NCI-H446 treated with DMSO at 0.1 percent for 48 hours (cell line): ENCODE data around the gene HSPA9.

Experiments used
- DNase-seq: peaks from one replicate; lab custom pipeline; 2025; lab: John Stamatoyannopoulos, UW

The HSPA9 gene

DNA sequence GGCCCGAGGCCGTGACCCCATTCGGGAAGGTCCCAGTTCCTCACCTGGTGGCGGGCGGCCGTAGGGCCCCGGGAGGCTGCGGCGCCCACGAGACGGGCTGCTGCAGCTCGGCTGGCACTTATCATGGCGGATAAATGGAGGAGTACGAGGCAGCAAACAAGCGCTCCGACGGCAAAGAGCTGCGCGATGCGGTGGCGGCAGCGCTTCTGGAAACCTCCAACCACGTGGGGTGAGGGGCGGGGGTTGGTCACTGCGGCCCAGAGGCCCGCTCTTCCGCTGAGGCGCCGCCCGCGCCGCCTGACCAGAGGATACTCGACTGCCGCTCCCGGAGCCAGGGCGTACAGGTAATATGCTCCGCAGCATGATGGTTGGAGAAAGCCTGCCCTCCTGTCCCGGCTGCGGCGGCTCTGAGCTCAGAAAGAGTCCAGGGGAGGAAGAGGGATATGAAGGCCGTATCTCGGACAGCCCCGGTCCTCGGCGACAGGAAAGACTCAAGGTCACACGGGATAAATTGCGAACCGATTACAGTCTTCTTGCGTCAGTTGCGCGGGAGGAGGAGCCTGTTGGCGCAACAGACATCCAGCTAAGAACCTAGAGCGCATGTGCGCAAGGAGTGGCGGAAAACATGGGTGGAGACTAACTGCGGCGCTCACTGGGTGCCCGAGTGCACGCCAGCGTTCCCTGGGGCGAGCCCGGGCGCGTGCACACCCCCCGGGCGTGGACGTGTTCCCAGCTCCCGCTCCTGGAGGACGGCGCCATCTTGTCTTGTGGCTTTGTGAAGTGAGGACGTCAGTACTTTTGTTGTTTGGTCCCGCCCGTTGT is at the start of gene HSPA9:
HSPA9 (minus strand) TSS at position 208 of the 822 bp plus-strand sequence; CDS start at position 125, 83 bp downstream.
- peak; percentile 99 for DNase-seq

DNA sequence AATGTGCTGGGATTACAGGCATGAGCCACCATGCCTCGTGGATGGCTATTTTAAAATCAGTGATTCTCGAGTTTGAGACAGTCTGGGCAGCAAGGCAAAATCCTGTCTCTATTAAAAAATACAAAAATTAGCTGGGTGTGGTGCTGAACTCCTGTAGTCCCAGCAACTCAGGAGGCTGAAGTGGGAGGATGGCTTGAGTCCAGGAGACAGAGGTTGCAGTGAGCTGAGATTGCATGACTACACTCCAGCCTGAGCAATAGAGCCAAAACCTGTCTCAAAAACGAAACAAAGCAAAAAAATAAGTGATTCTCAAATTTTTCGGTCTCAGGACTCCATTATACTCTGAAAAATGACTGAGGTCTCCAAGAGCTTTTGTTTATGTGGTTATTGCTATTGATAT is 47.9 kb upstream of the HSPA9 start:
- no peak for DNase-seq

DNA sequence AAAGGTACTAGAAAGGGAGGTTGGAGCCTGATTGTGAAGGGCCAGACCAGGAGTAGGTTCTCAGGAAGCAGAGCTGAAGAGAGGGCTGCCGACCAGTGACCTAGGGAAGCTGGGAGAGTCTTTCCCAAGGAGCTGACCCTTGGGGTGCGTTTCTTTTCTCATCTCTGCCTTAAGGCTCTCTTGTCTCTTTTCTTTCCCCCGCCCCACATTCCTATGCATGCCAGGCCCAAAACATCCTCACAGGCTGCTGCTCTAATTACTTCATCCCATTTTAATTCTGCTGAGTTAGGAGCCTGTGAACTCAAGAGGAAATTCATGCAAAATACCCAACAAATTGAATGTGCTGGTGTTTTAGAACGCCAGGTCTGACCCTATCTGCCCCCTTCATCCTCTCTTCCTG is 46.9 kb upstream of the HSPA9 start:
- no peak for DNase-seq

DNA sequence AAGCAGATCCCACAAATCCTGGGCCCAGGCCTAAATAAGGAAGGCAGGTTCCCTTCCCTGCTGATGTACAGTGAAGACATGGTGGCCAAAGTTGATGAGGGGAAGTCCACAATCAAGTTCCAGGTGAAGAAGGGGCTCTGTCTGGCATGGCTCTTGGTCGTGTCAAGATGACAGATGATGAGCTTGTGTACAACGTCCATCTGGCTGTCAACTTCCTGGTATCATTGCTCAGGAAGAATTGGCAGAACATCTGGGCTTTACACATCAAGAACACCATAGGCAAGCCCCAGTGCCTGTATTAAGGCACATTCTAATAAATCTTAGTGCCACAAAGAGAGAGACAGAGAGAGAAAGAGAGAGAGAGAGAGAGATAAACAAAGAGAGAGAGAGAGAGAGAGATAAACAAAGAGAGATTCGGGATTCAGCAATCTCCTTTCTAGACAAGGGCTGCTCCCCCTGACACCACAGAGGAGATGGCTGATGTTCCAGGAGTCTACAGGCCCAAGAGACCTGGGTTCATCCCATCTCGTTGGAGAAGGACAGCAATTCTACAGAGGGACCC is 45.5 kb upstream of the HSPA9 start:
- no peak for DNase-seq

DNA sequence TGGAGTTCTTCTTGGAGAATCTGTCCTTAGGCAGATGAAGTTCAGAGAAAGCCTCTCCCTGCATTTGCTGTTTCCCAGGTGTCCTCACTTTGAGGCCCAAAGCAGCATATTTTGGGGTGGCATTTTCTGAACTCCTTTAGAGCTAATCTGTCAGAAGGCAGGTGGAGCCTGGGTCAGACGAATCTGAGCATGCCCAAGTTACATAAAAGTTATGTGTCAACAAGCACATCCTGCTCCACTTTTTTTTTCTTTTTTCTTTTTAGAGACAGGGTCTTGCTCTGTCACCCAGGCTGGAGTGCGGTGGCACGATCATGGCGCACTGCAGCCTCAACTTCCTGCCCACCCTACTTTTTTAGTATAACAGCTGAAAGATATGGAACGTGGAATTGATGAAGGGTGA is 41.3 kb upstream of the HSPA9 start:
- DNase-seq = no peak

DNA sequence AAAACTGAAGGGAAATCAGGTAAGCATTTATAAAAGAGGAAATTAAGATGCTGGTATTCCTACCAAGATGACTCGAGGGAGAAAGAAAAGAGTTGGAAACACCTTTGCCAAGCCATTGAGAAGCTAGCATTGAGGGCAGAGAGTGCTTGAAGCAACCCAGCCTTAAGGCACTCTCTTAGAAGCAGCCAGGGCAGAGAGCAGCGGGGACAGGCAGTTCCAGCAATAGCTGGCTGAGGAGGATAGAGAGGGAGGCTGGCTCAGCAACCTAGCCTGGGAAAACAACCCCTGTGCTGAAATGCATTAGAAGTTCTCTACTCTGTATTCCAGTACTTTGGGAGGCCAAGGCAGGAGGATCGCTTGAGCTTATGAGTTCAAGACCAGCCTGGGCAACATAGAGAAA is 40.3 kb upstream of the HSPA9 start:
- no peak for DNase-seq

DNA sequence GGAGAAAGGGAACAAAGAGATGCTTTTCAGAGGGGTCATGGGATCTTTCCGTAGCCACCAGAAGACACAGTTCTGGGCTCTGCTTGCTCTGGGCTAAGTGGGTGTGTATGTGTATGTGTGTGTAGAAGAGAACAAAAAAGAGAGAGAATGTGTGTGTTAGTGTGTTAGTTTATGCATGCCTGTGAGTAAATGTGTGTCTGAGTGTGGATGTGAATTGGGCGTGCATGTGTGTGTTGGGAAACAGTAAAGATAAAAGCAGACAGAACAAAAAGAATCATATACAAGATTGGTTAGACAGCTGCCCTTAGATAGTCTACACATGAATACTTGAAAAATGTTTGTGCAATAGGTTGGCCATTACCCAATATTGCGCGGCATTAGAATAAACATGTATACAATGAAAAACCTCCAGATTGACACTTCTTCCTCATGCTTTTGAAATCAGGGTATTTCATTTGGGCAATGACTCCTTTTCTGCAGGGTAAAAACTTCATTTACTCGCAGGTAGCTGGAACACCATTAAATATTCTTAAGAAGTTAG is 36.5 kb upstream of the HSPA9 start:
- no peak for DNase-seq

DNA sequence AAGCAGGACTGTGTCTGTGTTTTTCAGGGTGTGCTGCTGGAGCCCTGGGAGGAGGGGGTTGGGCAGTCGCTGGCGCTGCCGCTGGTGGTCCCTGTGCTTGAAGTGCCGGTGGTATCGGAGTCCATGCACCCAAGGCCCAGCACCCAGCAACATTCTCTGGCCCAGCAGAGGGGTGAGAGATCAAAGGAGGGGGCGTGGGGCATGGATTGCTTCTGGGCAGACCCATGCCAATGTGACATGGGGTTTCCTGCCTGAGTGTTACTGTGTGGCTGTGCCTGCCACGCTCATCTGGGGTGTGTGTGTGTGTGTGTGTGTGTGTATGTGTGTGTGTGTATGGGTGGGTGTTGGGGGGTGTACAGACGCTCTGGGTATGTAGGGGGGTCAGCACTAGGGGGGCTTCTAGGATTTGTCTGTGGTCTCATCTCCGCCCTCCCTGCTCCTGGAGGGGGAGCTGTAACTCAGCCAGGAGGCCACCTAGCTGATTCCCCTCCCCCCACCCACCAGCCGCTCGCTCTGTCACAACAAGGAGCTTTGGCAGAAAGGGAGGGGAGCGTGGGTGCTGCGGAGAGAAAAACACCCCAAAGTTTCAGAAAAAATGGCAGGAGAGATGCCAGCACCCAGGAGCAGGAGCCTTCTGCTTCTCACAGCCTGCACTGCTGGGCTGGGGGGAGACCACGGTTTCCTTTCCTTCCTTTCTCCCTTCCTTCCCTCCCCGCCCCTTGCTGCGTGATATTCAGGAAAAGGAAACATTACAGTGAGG is 35.9 kb upstream of the HSPA9 start:
- DNase-seq = no peak

DNA sequence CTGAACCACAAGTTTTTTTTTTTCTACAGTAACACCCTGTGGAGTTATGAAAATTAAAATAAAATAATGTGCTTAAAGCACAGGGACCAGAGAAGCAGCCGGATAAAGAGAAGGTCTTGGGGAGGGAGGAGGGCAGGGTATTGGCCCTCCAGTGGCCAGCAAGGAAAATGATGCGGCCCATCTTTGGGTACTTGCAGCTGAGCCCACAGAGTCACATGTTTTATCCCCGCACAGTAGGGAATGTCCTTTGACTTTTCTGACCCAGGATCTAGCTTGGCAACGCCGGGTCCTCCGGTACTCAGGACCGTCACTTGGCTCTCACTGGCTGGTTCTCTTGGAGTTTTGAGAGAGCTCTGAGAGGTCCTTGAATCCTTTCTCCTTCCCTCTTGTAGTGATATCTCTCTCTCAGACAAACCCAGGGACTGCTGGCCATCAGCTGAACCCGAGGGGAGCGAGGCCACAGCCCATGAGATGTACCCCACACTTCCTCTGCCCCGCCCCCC is 35.3 kb upstream of the HSPA9 start:
- no peak for DNase-seq

DNA sequence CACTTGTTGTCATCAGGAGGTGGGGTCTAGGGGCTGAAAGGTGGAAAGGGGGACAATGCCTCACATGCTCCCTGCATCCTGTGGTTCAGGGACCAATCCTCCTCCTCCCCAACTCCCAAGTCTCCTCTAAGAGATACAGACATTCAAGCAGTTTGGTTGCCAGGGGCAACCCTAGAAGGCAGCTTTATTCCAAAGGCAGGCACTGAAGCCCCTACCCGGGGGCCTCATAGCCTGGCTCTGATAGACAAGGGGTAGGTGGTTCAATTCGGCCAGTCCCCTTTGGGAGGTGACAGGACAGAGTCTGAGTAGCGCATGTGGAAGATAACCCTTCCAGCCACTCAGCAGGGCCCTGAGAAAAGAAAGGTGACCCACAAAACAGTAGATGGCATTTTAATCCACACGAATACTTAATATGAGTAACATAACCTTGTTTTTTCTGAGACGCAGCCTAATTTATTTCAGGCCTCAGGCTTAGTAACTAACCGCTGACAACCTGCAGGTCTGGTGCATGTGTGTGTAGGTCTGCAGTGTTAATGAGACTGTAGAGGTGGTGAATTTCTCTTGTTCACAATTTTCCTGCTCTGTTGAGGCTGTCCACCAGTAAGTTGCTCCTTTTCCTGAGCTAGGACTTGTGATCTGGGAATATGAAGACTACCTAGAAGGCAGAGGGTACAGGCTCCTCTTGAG is 31.3 kb upstream of the HSPA9 start:
- no peak for DNase-seq

DNA sequence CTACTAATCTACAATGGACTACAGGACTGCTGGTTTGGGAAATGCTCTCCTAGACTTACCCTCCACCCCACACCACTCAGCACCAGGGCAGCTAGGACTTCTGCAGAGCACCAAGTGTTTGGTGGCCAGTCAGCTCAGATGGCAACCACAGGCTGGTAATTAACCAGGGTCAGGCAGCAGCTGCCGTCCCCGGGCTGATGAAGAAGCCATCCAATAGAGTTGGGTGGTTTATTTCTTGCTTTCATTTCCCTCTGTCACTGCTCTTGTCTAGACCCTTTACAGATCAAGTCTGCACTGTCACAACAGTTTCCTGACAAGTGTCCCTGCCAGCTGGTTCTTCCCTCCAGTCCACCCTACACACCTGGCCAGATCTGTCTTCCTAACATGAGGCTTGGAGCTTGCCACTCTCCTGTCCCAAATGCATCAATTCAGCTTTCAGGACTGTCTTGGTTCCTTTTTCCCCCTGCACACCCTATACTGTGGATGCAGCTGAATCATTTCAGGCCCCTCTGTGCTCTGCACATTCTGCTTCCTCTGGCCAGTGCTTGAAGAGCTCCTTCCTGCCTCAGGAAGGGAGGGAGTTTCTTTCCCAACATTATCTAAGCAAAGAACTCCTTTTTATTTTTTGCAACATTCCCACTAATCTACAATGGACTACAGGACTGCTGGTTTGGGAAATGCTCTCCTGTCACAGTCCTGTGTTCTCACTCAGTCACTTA is 30.2 kb upstream of the HSPA9 start:
- no peak for DNase-seq

DNA sequence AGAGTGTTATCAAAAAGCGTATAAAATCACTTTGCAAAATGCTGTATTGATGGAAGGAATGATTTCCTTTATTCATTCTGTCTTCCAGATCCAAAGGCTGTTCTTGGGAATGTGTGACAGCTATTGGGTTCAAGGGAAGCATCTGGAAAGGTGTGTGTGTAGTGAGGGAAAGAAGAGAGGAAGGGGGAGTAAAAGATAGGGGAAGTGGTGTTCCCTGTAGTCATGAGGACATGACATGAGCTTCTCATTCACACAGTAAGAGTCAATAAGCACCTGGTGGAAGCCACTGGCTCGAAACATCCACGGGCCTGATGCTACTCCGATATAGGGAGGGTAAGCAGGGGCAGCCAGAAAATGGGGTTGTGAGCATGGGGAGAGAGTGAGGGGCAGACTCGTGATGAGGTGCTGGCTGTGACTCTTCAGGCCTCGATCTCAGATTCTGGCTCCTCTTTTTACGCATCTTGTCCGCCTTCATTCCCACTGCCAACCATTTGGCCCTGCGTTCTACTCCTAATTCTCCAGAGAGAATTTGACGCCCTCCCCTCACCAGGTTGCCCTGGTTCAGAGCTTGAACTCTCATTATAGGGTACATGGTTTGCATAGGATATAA is 29.1 kb upstream of the HSPA9 start:
- DNase-seq = no peak

DNA sequence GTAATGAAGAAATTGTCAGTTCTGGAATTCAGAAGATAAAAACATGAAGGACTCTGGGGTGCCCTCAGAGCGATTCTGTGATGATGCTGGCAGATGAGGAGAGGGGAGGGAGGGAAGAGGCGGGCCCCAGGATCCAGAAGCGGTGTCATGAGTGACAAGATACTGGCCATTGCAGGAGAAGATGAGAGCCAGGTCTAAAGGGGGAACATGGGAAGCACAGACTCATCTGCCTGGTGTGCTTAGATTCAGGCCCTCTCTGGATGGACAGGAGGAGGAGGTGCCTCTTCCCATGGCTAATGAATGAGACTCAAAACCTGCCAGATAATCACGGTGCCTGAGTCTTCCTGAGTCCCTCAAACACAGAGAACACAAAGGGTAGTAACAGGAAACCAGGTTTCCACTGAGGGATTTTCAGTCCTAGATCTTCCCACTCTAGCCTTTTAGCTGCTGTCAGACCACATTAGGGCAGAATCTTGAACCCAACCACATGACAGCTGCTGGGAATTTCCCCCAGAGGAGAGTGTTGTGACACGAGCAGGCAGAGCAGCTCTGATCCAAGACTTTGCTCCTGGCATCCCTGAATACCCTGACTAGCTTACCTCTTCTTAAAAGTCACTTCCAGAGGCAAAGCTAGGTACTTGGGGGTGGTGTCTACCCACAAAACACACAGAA is 28.2 kb upstream of the HSPA9 start:
- DNase-seq = no peak

DNA sequence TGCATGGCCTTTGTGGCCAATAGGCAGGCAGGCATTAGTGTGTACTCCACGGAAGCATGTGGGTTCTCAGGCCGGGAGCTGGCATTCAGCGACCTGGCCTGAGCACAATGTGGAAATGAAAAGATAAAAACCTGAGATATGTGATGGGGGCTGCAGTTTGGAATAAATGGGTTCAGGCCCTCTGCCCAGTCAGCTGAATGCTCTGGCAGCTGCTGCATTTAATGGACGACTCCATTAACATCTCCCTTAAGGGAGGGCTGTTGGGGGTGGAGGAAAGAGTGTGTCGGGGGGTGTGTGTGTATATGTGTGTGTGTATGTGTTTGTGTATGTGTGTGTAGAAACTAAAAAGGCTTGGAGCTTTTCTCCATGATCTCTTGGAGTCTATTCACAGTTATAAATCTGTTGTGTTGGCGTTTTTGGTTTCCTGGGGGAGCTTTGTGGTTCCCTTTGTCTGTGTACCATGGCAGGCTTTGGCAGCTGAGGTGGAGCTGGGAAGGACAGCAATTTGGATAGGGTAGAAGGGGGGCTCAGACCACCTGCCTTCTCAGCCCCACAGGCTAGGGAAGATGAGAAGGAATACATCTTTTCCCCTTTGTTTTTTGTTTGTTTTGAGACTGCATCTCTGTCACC is 27.3 kb upstream of the HSPA9 start:
- DNase-seq = no peak

DNA sequence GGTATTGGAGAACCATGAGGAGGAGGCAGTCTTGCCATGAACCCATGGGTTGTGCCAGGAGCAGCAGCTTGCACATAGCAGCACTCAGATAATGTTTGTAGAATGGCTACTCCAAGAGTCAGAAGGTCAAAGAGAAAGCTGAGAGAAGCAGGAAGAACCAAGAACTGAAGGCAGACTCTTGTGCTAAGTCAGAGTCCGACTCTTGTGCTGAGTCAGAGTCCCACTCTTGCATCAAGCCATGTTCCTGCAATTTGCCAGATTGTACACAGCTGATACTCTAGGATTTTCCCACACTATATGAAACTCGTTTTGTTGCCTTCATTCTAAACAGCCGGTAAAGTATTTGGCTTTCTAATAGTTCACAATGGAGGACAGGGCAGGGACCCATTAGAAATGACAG is 26.2 kb upstream of the HSPA9 start:
- DNase-seq = no peak

DNA sequence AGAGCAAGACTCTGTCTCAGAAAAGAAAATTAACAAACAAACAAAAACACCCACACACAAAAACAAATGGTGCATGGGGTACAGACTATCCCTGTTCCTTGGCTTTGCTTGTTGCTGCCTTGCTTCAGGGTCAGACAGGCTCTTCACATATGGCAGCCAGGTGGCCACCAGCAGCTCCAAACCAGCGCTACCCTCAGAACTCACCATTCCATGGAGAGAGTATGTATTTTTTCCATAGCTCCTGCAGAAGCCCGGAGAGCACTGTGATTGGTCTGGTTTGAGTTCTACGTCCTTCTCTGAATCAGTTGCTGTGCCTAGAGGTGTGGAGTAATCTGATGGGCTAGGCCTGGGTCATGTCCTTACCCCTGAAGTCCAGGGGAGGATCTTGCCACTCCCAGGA is 25.2 kb upstream of the HSPA9 start:
- no peak for DNase-seq

DNA sequence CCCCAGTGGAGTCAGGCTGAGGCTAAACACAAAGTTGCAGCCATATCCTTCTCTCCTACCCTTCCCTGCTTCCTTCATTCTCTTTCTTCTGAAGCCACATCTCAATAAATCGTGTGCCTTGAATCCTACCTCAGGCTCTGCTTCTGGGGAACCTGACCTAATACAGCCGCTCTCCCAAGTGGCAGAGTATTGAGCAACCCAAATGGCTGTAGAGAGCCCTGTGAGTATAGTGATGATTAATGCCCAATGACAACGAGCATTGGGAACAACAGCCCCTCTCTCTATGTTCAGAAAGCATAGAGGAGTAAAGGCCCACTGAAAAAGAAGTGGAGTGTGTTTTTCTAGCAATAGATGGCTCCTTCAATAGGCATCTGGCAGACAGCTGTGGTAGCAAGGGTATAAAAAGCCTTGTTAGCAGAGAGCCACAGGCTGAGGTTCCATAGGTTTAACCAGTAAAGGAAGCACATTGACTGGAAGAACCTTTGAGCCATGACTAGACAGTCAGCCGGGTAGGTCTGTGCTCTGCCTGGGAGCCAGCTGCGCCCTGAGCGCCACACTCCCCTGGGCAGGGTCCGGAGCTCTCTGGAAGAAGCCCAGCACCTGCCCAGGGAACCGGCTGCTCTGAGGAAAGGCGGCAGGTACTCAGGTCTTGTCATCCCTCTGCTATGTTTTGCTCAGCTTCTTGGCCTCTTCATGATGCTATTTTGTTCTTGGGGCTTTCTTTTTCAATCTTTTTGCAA is 22.6 kb upstream of the HSPA9 start:
- DNase-seq = no peak

DNA sequence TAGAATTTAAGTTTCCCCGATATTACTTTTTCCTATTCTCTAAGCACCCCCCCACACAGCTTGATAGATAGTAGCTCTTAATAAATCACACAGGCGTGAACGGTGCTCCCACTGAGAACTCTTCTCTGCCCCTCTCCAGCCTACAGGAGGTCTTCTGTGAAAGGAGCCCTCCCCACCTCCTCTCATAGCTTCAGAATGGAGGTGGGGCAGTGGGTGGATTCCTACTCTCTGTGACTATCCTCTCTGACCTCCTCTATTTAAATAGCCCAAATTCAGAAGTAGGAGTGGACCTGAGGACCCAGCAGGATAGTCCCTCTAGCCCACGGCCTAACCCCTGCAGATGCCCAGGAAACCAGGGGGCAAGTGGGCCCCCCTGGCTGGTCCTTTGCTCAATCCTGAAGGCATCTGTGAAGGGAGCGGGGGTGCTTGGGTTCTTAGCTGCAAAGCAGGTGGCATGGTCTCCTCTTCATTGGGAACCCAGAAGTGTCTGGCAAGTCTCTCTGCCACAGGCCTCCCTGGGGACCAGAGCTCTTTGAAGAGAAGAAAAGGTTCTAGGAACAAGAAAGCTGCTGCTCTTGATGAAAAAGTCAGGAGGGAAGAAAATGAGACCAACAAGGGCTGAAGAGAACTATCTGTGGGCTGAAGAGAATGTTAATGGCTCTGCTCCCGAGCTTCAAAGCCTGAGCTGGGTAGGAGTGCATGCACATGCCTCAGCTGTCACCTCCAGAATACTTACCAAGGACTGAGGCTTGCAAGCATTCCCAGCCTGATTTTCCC is 21.1 kb upstream of the HSPA9 start:
- DNase-seq = no peak
